Measurements from ENCODE around the gene PAN3.

The PAN3 gene

DNA sequence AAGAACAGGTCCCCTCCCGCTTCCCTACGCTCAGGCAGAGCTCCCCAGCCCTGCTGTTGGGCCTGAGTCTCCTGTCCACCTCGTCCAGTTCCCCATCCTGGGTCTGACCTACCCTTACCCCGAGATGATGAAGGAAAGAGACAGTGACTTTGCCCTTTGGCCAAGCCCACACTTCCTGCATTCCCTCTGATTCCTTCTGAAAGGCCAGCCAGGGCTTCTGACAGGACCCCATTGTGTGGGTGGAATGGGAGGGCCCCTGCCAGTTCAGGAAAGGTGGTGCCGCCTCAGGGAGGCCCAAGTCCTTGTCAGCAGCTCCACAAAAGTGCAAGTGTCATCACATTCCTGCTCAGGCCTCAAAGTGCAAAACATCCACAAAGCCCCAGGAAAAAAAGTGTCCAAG, 177.8 kb downstream of the PAN3 start:
- TF ChIP-seq CTCF (IDR thresholded peaks at IDR 0.05; ENCODE audit: low read depth, low read length): no peak
- no peak for DNase-seq (ENCODE audit: extremely low read depth, low read depth)

- TF ChIP-seq CTCF (IDR thresholded peaks at IDR 0.05; ENCODE audit: low read depth, low read length): no peak
- DNase-seq (ENCODE audit: extremely low read depth, low read depth): no peak
These were observed 178.5 kb downstream of the PAN3 start for GRCh38 chr13:28316836-28317235.

DNA sequence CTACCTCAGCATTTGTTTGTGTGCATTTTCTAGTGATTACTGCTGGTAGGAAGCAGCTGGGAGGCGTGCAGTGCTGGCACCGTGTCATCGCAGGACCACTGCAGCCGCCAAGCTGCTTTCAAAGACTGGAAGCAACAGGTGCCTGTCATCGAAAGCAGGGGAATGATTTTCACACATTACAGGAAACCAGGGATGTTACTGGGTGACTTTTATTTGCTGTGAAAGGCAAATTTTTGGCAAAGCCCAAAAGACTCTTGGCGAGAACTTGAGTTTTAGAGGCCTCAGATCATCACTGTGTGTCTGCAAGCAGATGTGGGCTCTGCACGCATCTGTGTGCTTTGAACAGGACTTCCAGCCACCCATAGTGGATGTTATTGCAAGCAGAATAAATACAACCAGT, 180.2 kb downstream of the PAN3 start:
- no peak for DNase-seq (ENCODE audit: extremely low read depth, low read depth)
- no peak for TF ChIP-seq CTCF (IDR thresholded peaks at IDR 0.05; ENCODE audit: low read depth, low read length)

DNA sequence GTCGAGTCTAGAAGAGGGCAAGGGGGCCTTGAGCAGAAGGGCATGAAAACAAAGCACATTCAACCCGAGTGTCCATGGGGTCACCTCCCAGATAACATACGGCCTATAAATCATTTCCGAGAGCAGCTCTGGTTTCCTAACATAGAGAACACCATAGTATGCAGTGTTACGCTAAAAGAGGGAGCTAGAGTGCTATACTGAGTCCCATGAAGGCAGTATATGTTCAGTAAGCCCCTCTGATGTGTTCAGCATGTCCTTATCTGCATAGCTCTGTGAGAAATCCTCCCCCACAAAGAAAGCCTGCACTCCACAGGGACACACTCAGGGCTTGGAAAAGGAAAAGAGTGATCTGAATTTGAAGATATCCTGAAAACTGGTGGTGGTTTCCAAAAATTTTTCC, 181.2 kb downstream of the PAN3 start:
- DNase-seq (ENCODE audit: extremely low read depth, low read depth): no peak
- TF ChIP-seq CTCF (IDR thresholded peaks at IDR 0.05; ENCODE audit: low read depth, low read length): no peak

- TF ChIP-seq CTCF (IDR thresholded peaks at IDR 0.05; ENCODE audit: low read depth, low read length): no peak
- no peak for DNase-seq (ENCODE audit: extremely low read depth, low read depth)
These were observed 181.9 kb downstream of the PAN3 start for GRCh38 chr13:28320209-28320608.

DNA sequence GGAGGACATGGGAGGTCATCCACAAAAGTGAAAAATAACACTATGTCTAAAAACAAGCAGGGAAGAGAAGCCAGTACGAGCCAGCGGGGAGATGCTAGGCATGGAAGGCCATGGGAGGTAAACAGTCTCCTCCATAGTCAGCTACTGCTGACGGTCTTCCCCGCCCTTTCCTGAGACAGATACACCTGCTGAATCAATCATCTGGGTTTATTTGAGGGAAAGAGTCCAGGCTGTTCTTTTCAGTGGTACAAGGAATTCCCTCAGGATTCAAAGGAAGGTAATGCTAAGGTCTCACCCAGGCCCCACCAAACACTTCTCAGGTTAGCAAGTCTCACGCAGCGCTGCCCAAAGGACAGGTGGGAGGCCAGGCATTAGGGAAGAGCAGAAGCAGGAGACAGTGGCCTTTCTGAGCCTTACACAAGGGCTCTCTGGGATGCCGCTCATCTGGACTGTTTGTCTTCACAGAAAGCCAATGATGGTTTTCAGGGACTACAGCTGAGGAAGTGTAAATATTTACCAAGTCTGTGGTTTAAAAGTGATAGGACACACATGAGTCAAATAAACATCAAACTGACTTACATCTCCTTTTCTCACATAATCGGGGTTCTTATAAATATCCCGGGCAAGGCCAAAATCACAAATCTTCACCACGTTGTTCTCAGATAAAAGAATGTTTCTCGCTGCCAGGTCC, 182.7 kb downstream of the PAN3 start:
- DNase-seq (ENCODE audit: extremely low read depth, low read depth): no peak
- TF ChIP-seq CTCF (IDR thresholded peaks at IDR 0.05; ENCODE audit: low read depth, low read length): no peak

GRCh38 chr13:28321756-28322155, 183.4 kb downstream of the PAN3 start:
- no peak for DNase-seq (ENCODE audit: extremely low read depth, low read depth)
- no peak for TF ChIP-seq CTCF (IDR thresholded peaks at IDR 0.05; ENCODE audit: low read depth, low read length)

Data from AG09319 (cell line).